HCT116 (cell line): ENCODE results near the gene CLDN14. TPM values are rescaled to one million over a fixed set of nuclear protein-coding genes. Genes with fewer than 3 reads are reported as not detected.

Experiments used
- ATAC-seq: fragments of 200-7000 bp; cut with Tn5 transposase; 2 replicates; pipeline ENCODE4 v1.9.1; 2020; ENCODE audit warnings: mild to moderate bottlenecking, moderate library complexity
- BruUV-seq: library from RNA; stranded (reverse); fragments of 400-500 nt; replicated peaks from 2 replicates; lab custom pipeline; 2021; lab: Mats Ljungman, UMichigan
- CTCF ChIA-PET: fragments of 300-600 bp; sonication (Branson Sonifier 250); formaldehyde crosslinking; loops from one replicate; lab custom pipeline; 2021; ENCODE audit warnings: antibody characterized with exemption; lab: Charles Lee
- POLR2A ChIA-PET: fragments of 300-600, 350-600 bp; sonication (Branson Sonifier 250); formaldehyde crosslinking; loops from one replicate; lab custom pipeline; 2021; ENCODE audit warnings: antibody characterized with exemption; lab: Charles Lee
- RAD21 ChIA-PET, 2 experiments: fragments of 300-600 bp; sonication (Branson Sonifier 250); formaldehyde crosslinking; loops; one replicate each; lab custom pipeline; 2023; ENCODE audit warnings: low total read pairs in 2 of 2; ENCODE audit not compliant: uncharacterized antibody in 2 of 2, unreplicated experiment in 2 of 2, low non-redundant PET in 1 of 2; lab: Charles Lee
- DNase-seq: peaks from one replicate; pipeline ENCODE4 v3.0.0-alpha.2; 2010; ENCODE audit warnings: low read depth, low spot score
- H2AFZ ChIP-seq: fragments of 200-600 bp; shearing (Covaris generic), sonication (generic); 2 replicates; pipeline ENCODE4 v1.6.1; 2017; ENCODE audit warnings: low read depth, mixed run types, mixed read lengths, antibody characterized with exemption, low read length; ENCODE audit not compliant: poor library complexity, severe bottlenecking
- H3K27ac ChIP-seq: 2 replicates; pipeline ENCODE4 v1.5.1; 2012; ENCODE audit warnings: low read depth, low read length
- H3K27me3 ChIP-seq: fragments of 200-600 bp; sonication (generic); 2 replicates; pipeline ENCODE4 v1.6.1; 2016; ENCODE audit warnings: mixed run types, low read length, mixed read lengths; ENCODE audit not compliant: insufficient read depth
- H3K36me3 ChIP-seq, 2 experiments: fragments of 200-500 bp in 1 of 2; fragments of 200-600 bp in 1 of 2; sonication (Bioruptor generic) in 1 of 2; sonication (generic) in 1 of 2; 2 replicates each; pipeline versions ENCODE4 v1.5.1 to v1.6.1; 2014 to 2016; ENCODE audit warnings: low read length in 2 of 2, inconsistent platforms in 1 of 2, mixed read lengths in 1 of 2, mixed run types in 1 of 2; ENCODE audit not compliant: insufficient read depth in 2 of 2, control insufficient read depth in 1 of 2
- H3K4me1 ChIP-seq, 2 experiments: fragments of 200-600 bp in 1 of 2; sonication (generic) in 1 of 2; 2 replicates each; pipeline versions ENCODE4 v1.5.1 to v1.6.1; 2012 to 2017; ENCODE audit warnings: low read length in 2 of 2, inconsistent platforms in 1 of 2, mild to moderate bottlenecking in 1 of 2, mixed read lengths in 1 of 2, mixed run types in 1 of 2, moderate library complexity in 1 of 2; ENCODE audit not compliant: insufficient read depth in 2 of 2, control insufficient read depth in 1 of 2
- H3K4me2 ChIP-seq: fragments of 200-600 bp; sonication (generic); 2 replicates; pipeline ENCODE4 v1.6.1; 2017; ENCODE audit warnings: mixed run types, low read length, mixed read lengths
- H3K4me3 ChIP-seq, 2 experiments: fragments of 200-600 bp in 1 of 2; sonication (generic) in 1 of 2; replicated peaks in 1 of 2; 2 replicates each; pipeline ENCODE4 v1.5.1; 2011 to 2016; ENCODE audit warnings: low read length in 2 of 2, control low read depth in 1 of 2, low read depth in 1 of 2, mild to moderate bottlenecking in 1 of 2, mixed read lengths in 1 of 2, mixed run types in 1 of 2
- H3K79me2 ChIP-seq: fragments of 200-600 bp; sonication (generic); 2 replicates; pipeline ENCODE4 v1.6.1; 2017; ENCODE audit warnings: mild to moderate bottlenecking, mixed run types, low read length, moderate library complexity, mixed read lengths; ENCODE audit not compliant: insufficient read depth
- H3K9ac ChIP-seq: fragments of 200-600 bp; sonication (generic); 2 replicates; pipeline ENCODE4 v1.6.1; 2016; ENCODE audit warnings: low read length, mixed read lengths
- H3K9me2 ChIP-seq: fragments of 200-600 bp; sonication (generic), shearing (Covaris generic); 2 replicates; pipeline ENCODE4 v1.6.1; 2017; ENCODE audit warnings: mixed run types, mild to moderate bottlenecking, moderate library complexity; ENCODE audit not compliant: insufficient read depth
- H3K9me3 ChIP-seq, 2 experiments: fragments of 200-500 bp in 1 of 2; fragments of 200-600 bp in 1 of 2; sonication (Bioruptor generic) in 1 of 2; sonication (generic) in 1 of 2; 2 replicates each; pipeline ENCODE4 v1.6.1; 2014 to 2017; ENCODE audit warnings: low read length in 2 of 2, mixed read lengths in 2 of 2, inconsistent platforms in 1 of 2, low read depth in 1 of 2, mild to moderate bottlenecking in 1 of 2, mixed run types in 1 of 2, moderate library complexity in 1 of 2; ENCODE audit not compliant: control insufficient read depth in 1 of 2, insufficient read depth in 1 of 2
- H4K20me1 ChIP-seq: fragments of 200-600 bp; sonication (generic), shearing (Covaris generic); 2 replicates; pipeline ENCODE4 v1.6.1; 2017; ENCODE audit warnings: mixed run types, mild to moderate bottlenecking, moderate library complexity; ENCODE audit not compliant: insufficient read depth
- CBX3 ChIP-seq: IDR thresholded peaks from 2 replicates; pipeline ENCODE4 v1.6.1; 2012; ENCODE audit warnings: low read depth
- CEBPB ChIP-seq: IDR thresholded peaks from 2 replicates; pipeline ENCODE4 v1.6.1; 2012; ENCODE audit warnings: low read depth
- CTCF ChIP-seq, 3 experiments: fragments of 200-600 bp in 1 of 3; sonication (generic) in 1 of 3; IDR thresholded peaks in 2 of 3; conservative IDR thresholded peaks in 1 of 3; 2 replicates each; pipeline ENCODE4 v1.5.1; 2012 to 2017; ENCODE audit warnings: low read depth in 2 of 3, low read length in 2 of 3, antibody characterized with exemption in 1 of 3, borderline replicate concordance in 1 of 3, control low read depth in 1 of 3, mild to moderate bottlenecking in 1 of 3, mixed read lengths in 1 of 3, mixed run types in 1 of 3, moderate library complexity in 1 of 3; ENCODE audit not compliant: insufficient read depth in 1 of 3
- EGR1 ChIP-seq: IDR thresholded peaks from 2 replicates; pipeline ENCODE4 v1.6.1; 2012; ENCODE audit warnings: low read depth
- ELF1 ChIP-seq: IDR thresholded peaks from 2 replicates; pipeline ENCODE4 v1.6.1; 2012; ENCODE audit warnings: low read depth, borderline replicate concordance
- EZH2 ChIP-seq: fragments of 200-600 bp; sonication (generic); IDR thresholded peaks from 2 replicates; pipeline ENCODE4 v1.6.1; 2017; ENCODE audit warnings: antibody characterized with exemption, mixed run types
- EZH2phosphoT487 ChIP-seq: fragments of 200-600 bp; IDR thresholded peaks from 2 replicates; pipeline ENCODE4 v1.6.1; 2018; ENCODE audit warnings: antibody characterized with exemption, borderline replicate concordance
- MAX ChIP-seq: IDR thresholded peaks from 2 replicates; pipeline ENCODE4 v1.6.1; 2012
- POLR2A ChIP-seq: IDR thresholded peaks from 2 replicates; pipeline ENCODE4 v1.7.0; 2011; ENCODE audit warnings: borderline replicate concordance; ENCODE audit not compliant: insufficient read depth, insufficient read length; ENCODE audit errors: extremely low read depth
- RAD21 ChIP-seq: IDR thresholded peaks from 2 replicates; pipeline ENCODE4 v1.6.1; 2012; ENCODE audit warnings: low read depth, mild to moderate bottlenecking
- REST ChIP-seq: IDR thresholded peaks from 2 replicates; pipeline ENCODE4 v1.6.1; 2012; ENCODE audit warnings: low read depth
- SIN3A ChIP-seq: IDR thresholded peaks from 2 replicates; pipeline ENCODE4 v1.6.1; 2012; ENCODE audit warnings: low read depth
- SP1 ChIP-seq: IDR thresholded peaks from 2 replicates; pipeline ENCODE4 v1.6.1; 2012; ENCODE audit warnings: low read depth
- SRF ChIP-seq: IDR thresholded peaks from 2 replicates; pipeline ENCODE4 v1.6.1; 2012; ENCODE audit warnings: low read depth
- TCF7L2 ChIP-seq: IDR thresholded peaks from 2 replicates; pipeline ENCODE4 v1.7.0; 2011; ENCODE audit warnings: borderline replicate concordance, inconsistent platforms; ENCODE audit not compliant: insufficient read depth, insufficient read length; ENCODE audit errors: extremely low read depth
- YY1 ChIP-seq: IDR thresholded peaks from 2 replicates; pipeline ENCODE4 v1.6.1; 2011; ENCODE audit warnings: low read length, low read depth, moderate library complexity, mild to moderate bottlenecking; ENCODE audit not compliant: insufficient replicate concordance; ENCODE audit errors: extremely low read depth
- ZBTB33 ChIP-seq: IDR thresholded peaks from 2 replicates; pipeline ENCODE4 v1.6.1; 2011; ENCODE audit warnings: mild to moderate bottlenecking, low read length, moderate library complexity; ENCODE audit not compliant: insufficient replicate concordance; ENCODE audit errors: extremely low read depth
- ZFX ChIP-seq: fragments of 450-650 bp; IDR thresholded peaks from 2 replicates; pipeline ENCODE4 v1.6.1; 2017
- ZNF274 ChIP-seq: fragments of 200-500 bp; sonication (Bioruptor generic); IDR thresholded peaks from 2 replicates; pipeline ENCODE4 v1.6.1; 2014; ENCODE audit warnings: mild to moderate bottlenecking, low read depth, low read length, inconsistent platforms
- intact Hi-C: fragments of 100-400 bp; cut with micrococcal nuclease; formaldehyde crosslinking; loops from 2 replicates; pipeline ENCODE4 v1.10.0; 2022
- total RNA-seq: library from RNA; stranded (reverse); gene quantifications from one replicate; pipeline ENCODE4 v1.2.1, GENCODE V29; 2021; ENCODE audit not compliant: unreplicated experiment

The CLDN14 gene
- total RNA-seq, 1 experiment from 2014 or later = not detected

GRCh38 chr21:36487641-36488307 is 7.9 kb upstream of the CLDN14 start:
- BruUV-seq = no TSS peak
- no peak overlapping the region for H3K4me2 ChIP-seq
- no peaks in the 10 kb centered on the region for H3K36me3 ChIP-seq
- ChIA-PET CTCF (no interaction called here), RAD21 (no interaction called here), POLR2A (no interaction called here)
- H3K27ac ChIP-seq = no peak overlapping the region
- H3K79me2 ChIP-seq = no peaks in the 10 kb centered on the region
- TF ChIP-seq CBX3 = no peak
- no peak for TF ChIP-seq SIN3A
- no peak for TF ChIP-seq EGR1
- no peak for TF ChIP-seq TCF7L2
- TF ChIP-seq EZH2phosphoT487 = no peak
- TF ChIP-seq CEBPB = no peak
- no peak for TF ChIP-seq MAX
- TF ChIP-seq ZBTB33 = no peak
- no peak for TF ChIP-seq EZH2
- TF ChIP-seq CTCF (IDR thresholded peaks at IDR 0.05 in 2 of 3, conservative IDR thresholded peaks at IDR 0.05 in 1 of 3; ENCODE audit: borderline replicate concordance in 1 of 3, insufficient read depth in 1 of 3, low read depth in 2 of 3, low read length in 2 of 3) = no peak
- no peak for TF ChIP-seq POLR2A
- TF ChIP-seq SRF = no peak
- TF ChIP-seq REST = no peak
- TF ChIP-seq SP1 = no peak
- no peak for TF ChIP-seq ZFX
- no peak for TF ChIP-seq ZNF274
- TF ChIP-seq ELF1 = no peak
- no peak for TF ChIP-seq YY1
- TF ChIP-seq RAD21 = no peak
- H2AFZ ChIP-seq = no peak overlapping the region
- no peaks in the 10 kb centered on the region for H3K9me2 ChIP-seq
- no peak overlapping the region for H3K4me3 ChIP-seq
- H3K27me3 ChIP-seq = no peaks in the 10 kb centered on the region
- H3K4me1 ChIP-seq = no peaks in the 10 kb centered on the region
- H4K20me1 ChIP-seq = no peaks in the 10 kb centered on the region
- H3K9me3 ChIP-seq = no peaks in the 10 kb centered on the region
- DNase-seq = no peak
- intact Hi-C loops = no loop called here
- no peak for ATAC-seq
- H3K9ac ChIP-seq = no peak overlapping the region
